Neural cell (in vitro differentiated cells): Measurements from ENCODE around the gene ST6GALNAC4. TPM values are rescaled to one million over a fixed set of nuclear protein-coding genes. Genes with fewer than 3 reads are reported as not detected.

Experiments used
- H2AFZ ChIP-seq: fragments of 200-600, 300-800 bp; sonication (generic), shearing (Covaris generic); 2 replicates; pipeline ENCODE4 v1.6.0; 2014; ENCODE audit warnings: low read depth, mild to moderate bottlenecking, antibody characterized with exemption, low read length, moderate library complexity
- H3F3A ChIP-seq: fragments of 200-600 bp; shearing (Covaris generic); 2 replicates; pipeline ENCODE4 v1.6.1; 2016; ENCODE audit warnings: mild to moderate bottlenecking, moderate library complexity, mixed read lengths, antibody characterized with exemption, low read length; ENCODE audit not compliant: insufficient read depth, poor library complexity, severe bottlenecking
- H3K27ac ChIP-seq: fragments of 200-600, 300-800 bp; sonication (generic), shearing (Covaris generic); 2 replicates; pipeline ENCODE4 v1.5.1; 2014; ENCODE audit warnings: mild to moderate bottlenecking, low read length, moderate library complexity
- H3K27me3 ChIP-seq: fragments of 300-800, 200-600 bp; sonication (generic), shearing (Covaris generic); 2 replicates; pipeline ENCODE4 v1.6.0; 2014; ENCODE audit warnings: mild to moderate bottlenecking, low read depth, low read length, moderate library complexity; ENCODE audit not compliant: insufficient read depth
- H3K36me3 ChIP-seq: fragments of 300-800, 200-600 bp; sonication (generic), shearing (Covaris generic); 2 replicates; pipeline ENCODE4 v1.5.1; 2014; ENCODE audit warnings: mild to moderate bottlenecking, antibody characterized with exemption, low read length, moderate library complexity; ENCODE audit not compliant: insufficient read depth
- H3K4me2 ChIP-seq: fragments of 300-800, 200-600 bp; sonication (generic), shearing (Covaris generic); 2 replicates; pipeline ENCODE4 v1.6.0; 2014; ENCODE audit warnings: mild to moderate bottlenecking, low read length
- H3K4me3 ChIP-seq: fragments of 300-800, 200-600 bp; sonication (generic), shearing (Covaris generic); 2 replicates; pipeline ENCODE4 v1.5.1; 2014; ENCODE audit warnings: mild to moderate bottlenecking, low read length, moderate library complexity
- H3K79me2 ChIP-seq: fragments of 200-600 bp; shearing (Covaris generic); replicated peaks from 2 replicates; pipeline ENCODE4 v1.6.0; 2014; ENCODE audit warnings: mild to moderate bottlenecking, low read length, moderate library complexity; ENCODE audit not compliant: insufficient read depth
- H3K9ac ChIP-seq: fragments of 300-800, 200-600 bp; sonication (generic), shearing (Covaris generic); 2 replicates; pipeline ENCODE4 v1.6.1; 2016; ENCODE audit warnings: mild to moderate bottlenecking, low read length, mixed read lengths
- H3K9me2 ChIP-seq: fragments of 200-600 bp; shearing (Covaris generic); 2 replicates; pipeline ENCODE4 v1.6.1; 2016; ENCODE audit warnings: mild to moderate bottlenecking, low read length, mixed read lengths; ENCODE audit not compliant: insufficient read depth
- H3K9me3 ChIP-seq: fragments of 200-600, 300-800 bp; sonication (generic), shearing (Covaris generic); 2 replicates; pipeline ENCODE4 v1.6.1; 2016; ENCODE audit warnings: mild to moderate bottlenecking, mixed run types, low read length, moderate library complexity, mixed read lengths
- H4K20me1 ChIP-seq: fragments of 200-600 bp; shearing (Covaris generic); 2 replicates; pipeline ENCODE4 v1.6.1; 2016; ENCODE audit warnings: mild to moderate bottlenecking, mixed run types; ENCODE audit not compliant: insufficient read depth
- EP300 ChIP-seq: fragments of 450-650 bp; conservative IDR thresholded peaks from 2 replicates; pipeline ENCODE4 v1.6.1; 2014; ENCODE audit warnings: antibody characterized with exemption, mild to moderate bottlenecking, moderate library complexity; ENCODE audit not compliant: poor library complexity, severe bottlenecking
- EZH2 ChIP-seq: fragments of 200-600, 300-800 bp; shearing (Covaris generic), sonication (generic); IDR thresholded peaks from 2 replicates; pipeline ENCODE4 v1.6.1; 2014; ENCODE audit warnings: antibody characterized with exemption, low read length, borderline replicate concordance, mild to moderate bottlenecking; ENCODE audit not compliant: insufficient read depth, poor library complexity, severe bottlenecking
- MXI1 ChIP-seq: fragments of 450-650 bp; conservative IDR thresholded peaks from 2 replicates; pipeline ENCODE4 v1.6.1; 2014; ENCODE audit warnings: antibody characterized with exemption, mild to moderate bottlenecking; ENCODE audit not compliant: poor library complexity, severe bottlenecking
- POLR2AphosphoS5 ChIP-seq: IDR thresholded peaks from 2 replicates; pipeline ENCODE4 v1.6.1; 2012
- RAD21 ChIP-seq: fragments of 450-650 bp; conservative IDR thresholded peaks from 2 replicates; pipeline ENCODE4 v1.6.1; 2014; ENCODE audit warnings: antibody characterized with exemption, mild to moderate bottlenecking, moderate library complexity
- REST ChIP-seq: IDR thresholded peaks from 2 replicates; pipeline ENCODE4 v1.6.1; 2012; ENCODE audit warnings: borderline replicate concordance
- SMC3 ChIP-seq: fragments of 450-650 bp; conservative IDR thresholded peaks from 2 replicates; pipeline ENCODE4 v1.6.1; 2014; ENCODE audit warnings: antibody characterized with exemption, mild to moderate bottlenecking, moderate library complexity; ENCODE audit not compliant: poor library complexity
- TAF1 ChIP-seq: IDR thresholded peaks from 2 replicates; pipeline ENCODE4 v1.6.1; 2012; ENCODE audit warnings: low read depth
- polyA plus RNA-seq: library from polyadenylated mRNA; depleted of rRNA; stranded (reverse); fragments of >200 nt; gene quantifications from 2 replicates; pipeline ENCODE4 v1.2.3, GENCODE V29; 2014
- TF ChIP-seq, protein P1 (sequence below): fragments of 450-650 bp; IDR thresholded peaks from 2 replicates; pipeline ENCODE4 v1.5.1; 2014; ENCODE audit warnings: antibody characterized with exemption, mild to moderate bottlenecking, moderate library complexity; ENCODE audit not compliant: poor library complexity, severe bottlenecking

ST6GALNAC4 gene
- polyA plus RNA-seq, 1 donor from 2014 or later = 5.9 TPM

DNA sequence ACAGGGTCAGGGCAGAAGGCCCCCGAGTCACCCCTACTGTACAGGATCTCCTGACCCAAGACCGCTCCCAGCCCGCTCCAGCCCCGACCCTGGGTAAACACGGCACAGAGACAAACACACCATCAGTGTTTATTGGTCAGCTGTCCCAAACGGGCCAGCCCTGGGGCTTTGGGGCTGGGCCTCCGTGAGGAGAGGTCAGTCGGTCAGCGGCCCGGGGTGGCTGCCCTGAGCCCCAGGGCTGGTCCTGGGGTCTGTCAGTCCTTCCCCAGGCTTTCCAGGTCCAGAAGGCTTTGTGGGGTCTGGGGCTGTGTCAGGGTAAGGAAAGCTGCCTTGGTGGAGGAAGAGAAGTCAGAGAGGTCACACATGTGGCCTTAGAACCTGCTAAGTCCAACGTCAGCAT lies 18.1 kb upstream of the ST6GALNAC4 start:
- TF ChIP-seq TAF1 (no peak), EZH2 (no peak), RAD21 (no peak), SMC3 (no peak), POLR2AphosphoS5 (no peak), REST (no peak), MXI1 (no peak), EP300 (no peak)
- TF ChIP-seq, protein P1, sequence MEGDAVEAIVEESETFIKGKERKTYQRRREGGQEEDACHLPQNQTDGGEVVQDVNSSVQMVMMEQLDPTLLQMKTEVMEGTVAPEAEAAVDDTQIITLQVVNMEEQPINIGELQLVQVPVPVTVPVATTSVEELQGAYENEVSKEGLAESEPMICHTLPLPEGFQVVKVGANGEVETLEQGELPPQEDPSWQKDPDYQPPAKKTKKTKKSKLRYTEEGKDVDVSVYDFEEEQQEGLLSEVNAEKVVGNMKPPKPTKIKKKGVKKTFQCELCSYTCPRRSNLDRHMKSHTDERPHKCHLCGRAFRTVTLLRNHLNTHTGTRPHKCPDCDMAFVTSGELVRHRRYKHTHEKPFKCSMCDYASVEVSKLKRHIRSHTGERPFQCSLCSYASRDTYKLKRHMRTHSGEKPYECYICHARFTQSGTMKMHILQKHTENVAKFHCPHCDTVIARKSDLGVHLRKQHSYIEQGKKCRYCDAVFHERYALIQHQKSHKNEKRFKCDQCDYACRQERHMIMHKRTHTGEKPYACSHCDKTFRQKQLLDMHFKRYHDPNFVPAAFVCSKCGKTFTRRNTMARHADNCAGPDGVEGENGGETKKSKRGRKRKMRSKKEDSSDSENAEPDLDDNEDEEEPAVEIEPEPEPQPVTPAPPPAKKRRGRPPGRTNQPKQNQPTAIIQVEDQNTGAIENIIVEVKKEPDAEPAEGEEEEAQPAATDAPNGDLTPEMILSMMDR = no peak
- Histone ChIP-seq H3K79me2 (peaks cover 11% of the 10 kb centered on the region), H3K9me2 (no peaks in the 10 kb centered on the region), H3K4me3 (peak overlapping the region; percentile 92), H3K36me3 (no peaks in the 10 kb centered on the region), H3K27me3 (no peaks in the 10 kb centered on the region), H4K20me1 (no peaks in the 10 kb centered on the region), H3K9ac (no peak overlapping the region), H2AFZ (no peak overlapping the region), H3K9me3 (no peaks in the 10 kb centered on the region), H3K4me2 (no peak overlapping the region), H3F3A (no peaks in the 10 kb centered on the region), H3K27ac (no peak overlapping the region)

- no peak overlapping the region for H3K4me3 ChIP-seq
- no peaks in the 10 kb centered on the region for H3K36me3 ChIP-seq
- no peak for TF ChIP-seq REST
- TF ChIP-seq EZH2 = no peak
- TF ChIP-seq, protein P1 = no peak
- TF ChIP-seq SMC3 = no peak
- TF ChIP-seq RAD21 = no peak
- no peak for TF ChIP-seq POLR2AphosphoS5
- TF ChIP-seq TAF1 = no peak
- TF ChIP-seq EP300 = no peak
- TF ChIP-seq MXI1 = no peak
- H3K9me2 ChIP-seq = no peaks in the 10 kb centered on the region
- peaks cover 11% of the 10 kb centered on the region for H3K79me2 ChIP-seq
- no peak overlapping the region for H3K27ac ChIP-seq
- no peaks in the 10 kb centered on the region for H3F3A ChIP-seq
- no peak overlapping the region for H2AFZ ChIP-seq
- H3K9ac ChIP-seq = no peak overlapping the region
- no peak overlapping the region for H3K4me2 ChIP-seq
- no peaks in the 10 kb centered on the region for H4K20me1 ChIP-seq
- H3K27me3 ChIP-seq = peaks cover 3% of the 10 kb centered on the region
- H3K9me3 ChIP-seq = no peaks in the 10 kb centered on the region
These were observed 17.4 kb upstream of the ST6GALNAC4 start for GRCh38 chr9:127934248-127934647.
